ENCODE measurements around the gene EML5.

EML5 gene

DNA sequence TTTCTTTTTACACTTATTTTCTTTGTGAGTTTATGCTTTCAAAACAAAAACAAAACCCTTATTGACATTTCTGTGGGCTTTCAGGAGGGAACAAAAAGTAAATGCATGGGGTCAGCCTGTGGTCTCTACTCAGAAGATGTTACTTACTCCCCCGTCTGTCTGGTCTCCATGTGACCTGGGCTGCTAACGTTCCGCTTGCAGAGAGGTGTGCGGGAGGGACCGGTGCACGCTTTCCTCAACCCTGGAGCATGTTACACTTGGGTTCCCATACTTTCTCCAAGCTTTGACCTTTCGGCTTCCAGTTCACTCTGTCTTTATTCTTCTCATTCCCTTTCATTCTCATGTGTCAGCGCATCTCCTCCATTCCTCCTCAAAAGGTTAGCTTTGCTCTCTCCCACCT is 193.4 kb downstream of the EML5 start:
- H3K4me3 ChIP-seq (ENCODE audit: low read depth, low read length) = no peak overlapping the region
- in situ Hi-C loops (cut with HindIII; ENCODE audit: low sequenced_read_pairs) = no loop called here
- no peak for DNase-seq (ENCODE audit: low read depth)
- TF ChIP-seq, protein P1, sequence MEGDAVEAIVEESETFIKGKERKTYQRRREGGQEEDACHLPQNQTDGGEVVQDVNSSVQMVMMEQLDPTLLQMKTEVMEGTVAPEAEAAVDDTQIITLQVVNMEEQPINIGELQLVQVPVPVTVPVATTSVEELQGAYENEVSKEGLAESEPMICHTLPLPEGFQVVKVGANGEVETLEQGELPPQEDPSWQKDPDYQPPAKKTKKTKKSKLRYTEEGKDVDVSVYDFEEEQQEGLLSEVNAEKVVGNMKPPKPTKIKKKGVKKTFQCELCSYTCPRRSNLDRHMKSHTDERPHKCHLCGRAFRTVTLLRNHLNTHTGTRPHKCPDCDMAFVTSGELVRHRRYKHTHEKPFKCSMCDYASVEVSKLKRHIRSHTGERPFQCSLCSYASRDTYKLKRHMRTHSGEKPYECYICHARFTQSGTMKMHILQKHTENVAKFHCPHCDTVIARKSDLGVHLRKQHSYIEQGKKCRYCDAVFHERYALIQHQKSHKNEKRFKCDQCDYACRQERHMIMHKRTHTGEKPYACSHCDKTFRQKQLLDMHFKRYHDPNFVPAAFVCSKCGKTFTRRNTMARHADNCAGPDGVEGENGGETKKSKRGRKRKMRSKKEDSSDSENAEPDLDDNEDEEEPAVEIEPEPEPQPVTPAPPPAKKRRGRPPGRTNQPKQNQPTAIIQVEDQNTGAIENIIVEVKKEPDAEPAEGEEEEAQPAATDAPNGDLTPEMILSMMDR (IDR thresholded peaks at IDR 0.05; ENCODE audit: low read depth, low read length, missing control alignments) = no peak

DNA sequence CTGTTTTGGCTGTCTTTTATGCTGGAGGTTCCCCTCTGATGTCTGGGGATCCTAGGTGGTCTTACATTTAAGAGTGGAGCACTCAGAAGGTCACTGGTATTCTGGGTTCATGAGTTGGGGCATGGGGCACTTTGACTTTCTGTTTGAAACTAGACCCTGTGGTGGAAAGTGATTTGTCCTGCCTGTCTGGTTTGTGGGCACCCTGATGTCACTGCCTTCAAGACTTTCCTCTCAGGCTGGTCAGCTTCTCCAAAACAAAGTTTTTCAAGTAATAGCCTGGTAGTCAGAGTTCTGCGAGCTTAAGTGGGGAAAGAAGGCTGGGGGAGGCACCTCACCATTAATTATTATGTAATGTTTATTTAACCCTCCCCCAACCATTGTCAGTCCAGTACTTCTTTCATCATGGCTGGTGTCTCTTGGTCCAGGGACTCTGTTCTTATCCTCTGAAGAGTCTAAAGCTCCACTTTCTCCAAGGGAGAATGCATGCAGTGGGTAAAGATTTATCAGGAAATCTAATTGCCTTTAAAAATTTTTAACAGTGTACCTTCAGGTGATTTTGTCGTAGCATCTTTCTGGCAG is 194.6 kb downstream of the EML5 start:
- in situ Hi-C loops (cut with HindIII; ENCODE audit: low sequenced_read_pairs) = no loop called here
- TF ChIP-seq, protein P1 (IDR thresholded peaks at IDR 0.05; ENCODE audit: low read depth, low read length, missing control alignments) = no peak
- no peak overlapping the region for H3K4me3 ChIP-seq (ENCODE audit: low read depth, low read length)
- no peak for DNase-seq (ENCODE audit: low read depth)

- H3K4me3 ChIP-seq (ENCODE audit: low read depth, low read length) = no peak overlapping the region
- in situ Hi-C loops (cut with HindIII; ENCODE audit: low sequenced_read_pairs) = no loop called here
- TF ChIP-seq, protein P1 (IDR thresholded peaks at IDR 0.05; ENCODE audit: low read depth, low read length, missing control alignments) = no peak
- no peak for DNase-seq (ENCODE audit: low read depth)
Observed at GRCh38 chr14:88597601-88598000, 195.2 kb downstream of the EML5 start.

GRCh38 chr14:88597038-88597437 is 195.7 kb downstream of the EML5 start:
- in situ Hi-C loops (cut with HindIII; ENCODE audit: low sequenced_read_pairs) = no loop called here

GRCh38 chr14:88592031-88592430 is 200.7 kb downstream of the EML5 start:
- TF ChIP-seq, protein P1 (IDR thresholded peaks at IDR 0.05; ENCODE audit: low read depth, low read length, missing control alignments) = no peak
- no peak overlapping the region for H3K4me3 ChIP-seq (ENCODE audit: low read depth, low read length)
- DNase-seq (ENCODE audit: low read depth) = no peak
- in situ Hi-C loops (cut with HindIII; ENCODE audit: low sequenced_read_pairs) = no loop called here

More at GRCh38 chr14:88597038-88597437, 195.7 kb downstream of the EML5 start:
- DNase-seq (ENCODE audit: low read depth) = no peak
- H3K4me3 ChIP-seq (ENCODE audit: low read depth, low read length) = no peak overlapping the region
- TF ChIP-seq, protein P1 (IDR thresholded peaks at IDR 0.05; ENCODE audit: low read depth, low read length, missing control alignments) = no peak

- TF ChIP-seq, protein P1 (IDR thresholded peaks at IDR 0.05; ENCODE audit: low read depth, low read length, missing control alignments) = no peak
- no peak for DNase-seq (ENCODE audit: low read depth)
- in situ Hi-C loops (cut with HindIII; ENCODE audit: low sequenced_read_pairs) = no loop called here
- H3K4me3 ChIP-seq (ENCODE audit: low read depth, low read length) = no peak overlapping the region
Observed at GRCh38 chr14:88590173-88590572, 202.6 kb downstream of the EML5 start.

Data from astrocyte of the cerebellum (primary cell).